ENCODE results near the gene HCFC1R1.

HCFC1R1 gene

GRCh38 chr16:3020247-3020603, 3.5 kb downstream of the HCFC1R1 start, which contains the start of gene TNFRSF12A:
TNFRSF12A (plus strand) TSS chr16:3020368; CDS start chr16:3020398, 30 bp downstream.
- peak in 1 of 2 donors; percentile 54 for DNase-seq (ENCODE audit: low read depth in 2 of 2, low spot score in 1 of 2)

- DNase-seq (ENCODE audit: low read depth in 2 of 2, low spot score in 1 of 2), result no peak
Measured at GRCh38 chr16:3019594-3020246, 4.0 kb downstream of the HCFC1R1 start.

- no peak for DNase-seq (ENCODE audit: low read depth in 2 of 2, low spot score in 1 of 2)
Measured at GRCh38 chr16:3017794-3018506, 5.8 kb downstream of the HCFC1R1 start, which contains the start of gene CLDN6. CLDN6 (minus strand) TSS chr16:3018183; CDS start chr16:3016021, 2,162 bp downstream.

- DNase-seq (ENCODE audit: low read depth in 2 of 2, low spot score in 1 of 2), result no peak
Measured at GRCh38 chr16:3017344-3017743, 6.4 kb downstream of the HCFC1R1 start.

- no peak for DNase-seq (ENCODE audit: low read depth in 2 of 2, low spot score in 1 of 2)
Measured at GRCh38 chr16:3015865-3016521, 7.7 kb downstream of the HCFC1R1 start.

GRCh38 chr16:3014971-3015370, 8.8 kb downstream of the HCFC1R1 start:
- DNase-seq (ENCODE audit: low read depth in 2 of 2, low spot score in 1 of 2), result no peak

- DNase-seq (ENCODE audit: low read depth in 2 of 2, low spot score in 1 of 2), result no peak
Measured at GRCh38 chr16:3013998-3014690, 9.6 kb downstream of the HCFC1R1 start.

- no peak for DNase-seq (ENCODE audit: low read depth in 2 of 2, low spot score in 1 of 2)
Measured at GRCh38 chr16:3013491-3013951, 10.2 kb downstream of the HCFC1R1 start.

GRCh38 chr16:3012828-3013420, 10.8 kb downstream of the HCFC1R1 start, which contains the start of gene CLDN9:
CLDN9 (plus strand) TSS chr16:3012923; CDS start chr16:3013363, 440 bp downstream.
- DNase-seq (ENCODE audit: low read depth in 2 of 2, low spot score in 1 of 2), result no peak

- no peak for DNase-seq (ENCODE audit: low read depth in 2 of 2, low spot score in 1 of 2)
Measured at GRCh38 chr16:3012246-3012645, 11.5 kb downstream of the HCFC1R1 start.

- DNase-seq (ENCODE audit: low read depth in 2 of 2, low spot score in 1 of 2), result no peak
Measured at GRCh38 chr16:3010510-3010909, 13.2 kb downstream of the HCFC1R1 start.

- DNase-seq (ENCODE audit: low read depth in 2 of 2, low spot score in 1 of 2), result no peak
Measured at GRCh38 chr16:3009568-3010390, 14.0 kb downstream of the HCFC1R1 start.

- DNase-seq (ENCODE audit: low read depth in 2 of 2, low spot score in 1 of 2), result no peak
Measured at GRCh38 chr16:3008690-3009037, 15.1 kb downstream of the HCFC1R1 start.

- DNase-seq (ENCODE audit: low read depth in 2 of 2, low spot score in 1 of 2), result no peak
Measured at GRCh38 chr16:3007957-3008689, 15.6 kb downstream of the HCFC1R1 start.

GRCh38 chr16:3007059-3007956, 16.4 kb downstream of the HCFC1R1 start:
- DNase-seq (ENCODE audit: low read depth in 2 of 2, low spot score in 1 of 2), result no peak

- no peak for DNase-seq (ENCODE audit: low read depth in 2 of 2, low spot score in 1 of 2)
Measured at GRCh38 chr16:3004781-3005284, 18.9 kb downstream of the HCFC1R1 start.

- no peak for DNase-seq (ENCODE audit: low read depth in 2 of 2, low spot score in 1 of 2)
Measured at GRCh38 chr16:3004319-3004718, 19.4 kb downstream of the HCFC1R1 start.

- DNase-seq (ENCODE audit: low read depth in 2 of 2, low spot score in 1 of 2), result peak; percentile 80 to 93
Measured at GRCh38 chr16:3003582-3004270, 20.0 kb downstream of the HCFC1R1 start.
